OCI-M1 (cell line): ENCODE data around the gene ERC1.

Experiments
- DNase-seq: peaks from one replicate; lab custom pipeline; 2025; lab: John Stamatoyannopoulos, UW

The ERC1 gene

GRCh38 chr12:1517007-1517406 is 526.0 kb downstream of the ERC1 start:
- DNase-seq = peak; percentile 16

GRCh38 chr12:1517734-1518525 is 526.9 kb downstream of the ERC1 start:
- no peak for DNase-seq

GRCh38 chr12:1518591-1519516 is 527.8 kb downstream of the ERC1 start:
- no peak for DNase-seq

- DNase-seq = no peak
These were observed 528.6 kb downstream of the ERC1 start for GRCh38 chr12:1519642-1520041.

GRCh38 chr12:1523046-1523445 is 532.0 kb downstream of the ERC1 start:
- DNase-seq = no peak

- no peak for DNase-seq
These were observed 532.6 kb downstream of the ERC1 start for GRCh38 chr12:1523558-1524050.

- no peak for DNase-seq
These were observed 534.8 kb downstream of the ERC1 start for GRCh38 chr12:1525858-1526257.

- DNase-seq = no peak
These were observed 536.8 kb downstream of the ERC1 start for GRCh38 chr12:1527789-1528188.

- no peak for DNase-seq
These were observed 537.8 kb downstream of the ERC1 start for GRCh38 chr12:1528791-1529190.

GRCh38 chr12:1529228-1529861 is 538.3 kb downstream of the ERC1 start:
- DNase-seq = no peak

GRCh38 chr12:1529862-1530591 is 539.0 kb downstream of the ERC1 start:
- DNase-seq = peak; percentile 31

GRCh38 chr12:1530592-1531152 is 539.6 kb downstream of the ERC1 start:
- DNase-seq = no peak

- peak; percentile 59 for DNase-seq
These were observed 540.2 kb downstream of the ERC1 start for GRCh38 chr12:1531153-1531653.

GRCh38 chr12:1531654-1532374 is 540.8 kb downstream of the ERC1 start:
- peak; percentile 56 for DNase-seq

- DNase-seq = peak; percentile 86
These were observed 541.5 kb downstream of the ERC1 start for GRCh38 chr12:1532375-1533165.

- peak; percentile 89 for DNase-seq
These were observed 542.2 kb downstream of the ERC1 start for GRCh38 chr12:1533205-1533601.

GRCh38 chr12:1533602-1534304 is 542.7 kb downstream of the ERC1 start:
- peak; percentile 67 for DNase-seq

- peak; percentile 29 for DNase-seq
These were observed 543.7 kb downstream of the ERC1 start for GRCh38 chr12:1534748-1535147.

GRCh38 chr12:1536817-1537216 is 545.8 kb downstream of the ERC1 start:
- no peak for DNase-seq
